ENCODE results near the gene CAPS2.

- TF ChIP-seq, protein P1, sequence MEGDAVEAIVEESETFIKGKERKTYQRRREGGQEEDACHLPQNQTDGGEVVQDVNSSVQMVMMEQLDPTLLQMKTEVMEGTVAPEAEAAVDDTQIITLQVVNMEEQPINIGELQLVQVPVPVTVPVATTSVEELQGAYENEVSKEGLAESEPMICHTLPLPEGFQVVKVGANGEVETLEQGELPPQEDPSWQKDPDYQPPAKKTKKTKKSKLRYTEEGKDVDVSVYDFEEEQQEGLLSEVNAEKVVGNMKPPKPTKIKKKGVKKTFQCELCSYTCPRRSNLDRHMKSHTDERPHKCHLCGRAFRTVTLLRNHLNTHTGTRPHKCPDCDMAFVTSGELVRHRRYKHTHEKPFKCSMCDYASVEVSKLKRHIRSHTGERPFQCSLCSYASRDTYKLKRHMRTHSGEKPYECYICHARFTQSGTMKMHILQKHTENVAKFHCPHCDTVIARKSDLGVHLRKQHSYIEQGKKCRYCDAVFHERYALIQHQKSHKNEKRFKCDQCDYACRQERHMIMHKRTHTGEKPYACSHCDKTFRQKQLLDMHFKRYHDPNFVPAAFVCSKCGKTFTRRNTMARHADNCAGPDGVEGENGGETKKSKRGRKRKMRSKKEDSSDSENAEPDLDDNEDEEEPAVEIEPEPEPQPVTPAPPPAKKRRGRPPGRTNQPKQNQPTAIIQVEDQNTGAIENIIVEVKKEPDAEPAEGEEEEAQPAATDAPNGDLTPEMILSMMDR (IDR thresholded peaks at IDR 0.05; ENCODE audit: insufficient read depth, low read length) = no peak
- TF ChIP-seq, protein P2, sequence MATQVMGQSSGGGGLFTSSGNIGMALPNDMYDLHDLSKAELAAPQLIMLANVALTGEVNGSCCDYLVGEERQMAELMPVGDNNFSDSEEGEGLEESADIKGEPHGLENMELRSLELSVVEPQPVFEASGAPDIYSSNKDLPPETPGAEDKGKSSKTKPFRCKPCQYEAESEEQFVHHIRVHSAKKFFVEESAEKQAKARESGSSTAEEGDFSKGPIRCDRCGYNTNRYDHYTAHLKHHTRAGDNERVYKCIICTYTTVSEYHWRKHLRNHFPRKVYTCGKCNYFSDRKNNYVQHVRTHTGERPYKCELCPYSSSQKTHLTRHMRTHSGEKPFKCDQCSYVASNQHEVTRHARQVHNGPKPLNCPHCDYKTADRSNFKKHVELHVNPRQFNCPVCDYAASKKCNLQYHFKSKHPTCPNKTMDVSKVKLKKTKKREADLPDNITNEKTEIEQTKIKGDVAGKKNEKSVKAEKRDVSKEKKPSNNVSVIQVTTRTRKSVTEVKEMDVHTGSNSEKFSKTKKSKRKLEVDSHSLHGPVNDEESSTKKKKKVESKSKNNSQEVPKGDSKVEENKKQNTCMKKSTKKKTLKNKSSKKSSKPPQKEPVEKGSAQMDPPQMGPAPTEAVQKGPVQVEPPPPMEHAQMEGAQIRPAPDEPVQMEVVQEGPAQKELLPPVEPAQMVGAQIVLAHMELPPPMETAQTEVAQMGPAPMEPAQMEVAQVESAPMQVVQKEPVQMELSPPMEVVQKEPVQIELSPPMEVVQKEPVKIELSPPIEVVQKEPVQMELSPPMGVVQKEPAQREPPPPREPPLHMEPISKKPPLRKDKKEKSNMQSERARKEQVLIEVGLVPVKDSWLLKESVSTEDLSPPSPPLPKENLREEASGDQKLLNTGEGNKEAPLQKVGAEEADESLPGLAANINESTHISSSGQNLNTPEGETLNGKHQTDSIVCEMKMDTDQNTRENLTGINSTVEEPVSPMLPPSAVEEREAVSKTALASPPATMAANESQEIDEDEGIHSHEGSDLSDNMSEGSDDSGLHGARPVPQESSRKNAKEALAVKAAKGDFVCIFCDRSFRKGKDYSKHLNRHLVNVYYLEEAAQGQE (IDR thresholded peaks at IDR 0.05; ENCODE audit: insufficient replicate concordance, low read depth) = no peak
- TF ChIP-seq GABPA (IDR thresholded peaks at IDR 0.05; ENCODE audit: low read depth) (no peak), POLR2AphosphoS5 (IDR thresholded peaks at IDR 0.05; ENCODE audit: low read depth) (no peak)
Measured at GRCh38 chr12:75288860-75289259, 41.3 kb downstream of the CAPS2 start.

Measured in HL-60 (cell line).